GM06990 (cell line): Measurements from ENCODE around the gene ZNF700.
A peak's percentile ranks its signal among the peaks of the same experiment; 100 is the strongest.
"Not testable (repeated sequence)": the region's sequence is repeated elsewhere in the genome, so short reads cannot be mapped to it uniquely, and the experiment has no call there.

ENCODE experiments used
- DNase-seq: peaks from one replicate; pipeline ENCODE4 v3.0.0-alpha.2; 2011; ENCODE audit not compliant: insufficient read length; ENCODE audit errors: extremely low read depth
- H3K27me3 ChIP-seq: replicated peaks from 2 replicates; pipeline ENCODE4 v1.6.0; 2011; ENCODE audit warnings: low read length; ENCODE audit not compliant: control insufficient read depth, insufficient read depth
- H3K36me3 ChIP-seq: 2 replicates; pipeline ENCODE4 v1.5.1; 2011; ENCODE audit warnings: low read length; ENCODE audit not compliant: control insufficient read depth, insufficient read depth
- H3K4me3 ChIP-seq: replicated peaks from 2 replicates; pipeline ENCODE4 v1.5.1; 2011; ENCODE audit warnings: low read depth, mild to moderate bottlenecking, control low read depth, low read length
- TF ChIP-seq, protein P1 (sequence below): IDR thresholded peaks from 2 replicates; pipeline ENCODE4 v1.5.1; 2011; ENCODE audit warnings: low read length, control low read depth, mild to moderate bottlenecking, inconsistent platforms; ENCODE audit not compliant: insufficient read depth, poor library complexity, severe bottlenecking

The ZNF700 gene

DNA sequence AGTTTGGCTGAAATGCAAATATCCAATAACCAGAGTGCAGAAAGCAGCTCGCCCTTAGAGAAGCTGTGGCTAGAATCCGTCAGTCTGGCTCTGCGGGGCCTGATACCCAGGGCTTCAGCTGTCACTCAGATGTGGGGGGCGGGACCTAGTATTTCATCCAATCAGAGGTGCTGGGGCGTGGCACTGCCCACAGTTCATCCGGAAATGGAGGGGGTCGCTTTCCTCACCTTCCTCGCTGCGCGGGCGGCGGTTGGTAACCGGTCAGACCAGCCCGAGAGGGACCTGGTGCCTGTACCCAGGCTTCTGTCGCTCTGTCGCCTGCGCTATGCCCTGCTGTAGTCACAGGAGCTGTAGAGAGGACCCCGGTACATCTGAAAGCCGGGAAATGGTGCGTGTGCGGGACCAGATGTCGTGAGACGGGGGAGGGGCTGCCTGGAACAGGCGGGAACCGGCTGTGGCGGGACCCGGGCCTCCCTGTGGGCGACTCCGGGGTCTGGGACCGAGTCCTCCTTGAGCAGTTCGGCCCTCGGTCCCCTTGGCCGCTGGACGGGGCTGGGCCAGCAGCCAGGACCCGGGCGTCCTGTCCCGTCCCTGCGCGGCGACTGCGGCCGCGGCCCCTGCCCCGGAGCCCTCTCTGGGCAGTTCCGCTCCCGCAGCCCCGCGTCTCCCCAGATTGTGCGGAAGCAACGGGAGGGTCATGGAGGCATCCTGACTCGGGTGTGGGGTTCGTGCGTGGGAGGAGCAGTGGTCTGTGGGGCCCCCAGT is at the start of gene ZNF700:
ZNF700 (plus strand) TSS at position 222 of the 765 bp plus-strand sequence; CDS start at position 326, 104 bp downstream.
- TF ChIP-seq, protein P1, sequence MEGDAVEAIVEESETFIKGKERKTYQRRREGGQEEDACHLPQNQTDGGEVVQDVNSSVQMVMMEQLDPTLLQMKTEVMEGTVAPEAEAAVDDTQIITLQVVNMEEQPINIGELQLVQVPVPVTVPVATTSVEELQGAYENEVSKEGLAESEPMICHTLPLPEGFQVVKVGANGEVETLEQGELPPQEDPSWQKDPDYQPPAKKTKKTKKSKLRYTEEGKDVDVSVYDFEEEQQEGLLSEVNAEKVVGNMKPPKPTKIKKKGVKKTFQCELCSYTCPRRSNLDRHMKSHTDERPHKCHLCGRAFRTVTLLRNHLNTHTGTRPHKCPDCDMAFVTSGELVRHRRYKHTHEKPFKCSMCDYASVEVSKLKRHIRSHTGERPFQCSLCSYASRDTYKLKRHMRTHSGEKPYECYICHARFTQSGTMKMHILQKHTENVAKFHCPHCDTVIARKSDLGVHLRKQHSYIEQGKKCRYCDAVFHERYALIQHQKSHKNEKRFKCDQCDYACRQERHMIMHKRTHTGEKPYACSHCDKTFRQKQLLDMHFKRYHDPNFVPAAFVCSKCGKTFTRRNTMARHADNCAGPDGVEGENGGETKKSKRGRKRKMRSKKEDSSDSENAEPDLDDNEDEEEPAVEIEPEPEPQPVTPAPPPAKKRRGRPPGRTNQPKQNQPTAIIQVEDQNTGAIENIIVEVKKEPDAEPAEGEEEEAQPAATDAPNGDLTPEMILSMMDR: no peak
- H3K4me3 ChIP-seq: peak within 1 kb of the TSS; percentile 88
- DNase-seq: peak; percentile 89

DNA sequence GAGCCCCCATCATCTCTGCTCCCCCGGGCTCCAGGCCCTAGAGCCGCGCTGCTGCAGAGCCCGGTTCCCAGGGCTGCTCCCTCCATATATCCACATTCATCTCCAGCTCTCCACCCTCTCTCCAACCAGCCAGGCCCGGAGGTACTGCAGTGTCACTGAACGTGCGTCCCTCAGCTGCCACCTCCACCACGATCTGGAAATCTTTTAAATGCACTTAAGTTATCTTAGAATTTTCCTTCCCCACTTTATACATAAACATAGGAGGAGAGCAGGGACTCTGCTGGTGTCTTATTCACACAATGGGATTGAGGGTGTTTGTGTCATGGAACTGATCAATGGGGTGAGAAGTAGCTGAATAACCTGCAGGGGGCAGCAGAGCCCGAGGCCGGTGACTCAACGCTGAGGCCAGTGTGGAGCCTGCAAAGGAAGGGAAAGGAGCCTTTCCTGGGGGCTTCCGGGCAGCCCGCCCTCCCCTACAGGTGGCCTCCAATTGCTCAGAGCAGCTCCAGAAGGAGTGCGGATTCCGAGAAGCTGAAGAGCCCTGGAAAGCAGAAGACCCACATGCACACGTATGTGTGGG is 45.1 kb upstream of the ZNF700 start:
- DNase-seq: peak; percentile 21
- not testable (repeated sequence) for H3K4me3 ChIP-seq, H3K27me3 ChIP-seq, H3K36me3 ChIP-seq

More for the DNA sequence above, at the start of gene ZNF700:
- Histone ChIP-seq H3K27me3 (no peaks in the 10 kb centered on the region), H3K36me3 (no peaks in the 10 kb centered on the region)

DNA sequence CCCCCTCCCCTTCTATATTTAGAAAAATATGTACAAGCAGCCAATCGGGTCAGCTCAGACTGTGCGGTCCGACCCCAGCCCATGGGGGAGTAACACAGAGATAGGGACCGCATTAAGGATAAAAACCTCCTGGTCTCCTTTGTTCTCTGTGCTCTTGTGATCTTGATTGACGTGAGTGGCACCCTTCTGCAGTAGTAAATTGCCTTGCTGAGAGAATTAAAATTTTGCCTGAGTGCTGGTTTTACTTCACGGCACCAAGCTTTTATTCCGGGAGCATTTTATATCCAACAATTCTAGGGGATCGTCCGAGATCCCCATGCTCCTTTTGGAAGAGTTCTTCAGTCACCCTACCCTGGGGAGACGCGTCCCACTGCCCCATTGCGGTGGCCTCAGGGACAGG is 44.3 kb upstream of the ZNF700 start:
- H3K4me3 ChIP-seq: no peak overlapping the region
- no peaks in the 10 kb centered on the region for H3K27me3 ChIP-seq
- no peaks in the 10 kb centered on the region for H3K36me3 ChIP-seq
- DNase-seq: no peak
- TF ChIP-seq, protein P1: no peak

DNA sequence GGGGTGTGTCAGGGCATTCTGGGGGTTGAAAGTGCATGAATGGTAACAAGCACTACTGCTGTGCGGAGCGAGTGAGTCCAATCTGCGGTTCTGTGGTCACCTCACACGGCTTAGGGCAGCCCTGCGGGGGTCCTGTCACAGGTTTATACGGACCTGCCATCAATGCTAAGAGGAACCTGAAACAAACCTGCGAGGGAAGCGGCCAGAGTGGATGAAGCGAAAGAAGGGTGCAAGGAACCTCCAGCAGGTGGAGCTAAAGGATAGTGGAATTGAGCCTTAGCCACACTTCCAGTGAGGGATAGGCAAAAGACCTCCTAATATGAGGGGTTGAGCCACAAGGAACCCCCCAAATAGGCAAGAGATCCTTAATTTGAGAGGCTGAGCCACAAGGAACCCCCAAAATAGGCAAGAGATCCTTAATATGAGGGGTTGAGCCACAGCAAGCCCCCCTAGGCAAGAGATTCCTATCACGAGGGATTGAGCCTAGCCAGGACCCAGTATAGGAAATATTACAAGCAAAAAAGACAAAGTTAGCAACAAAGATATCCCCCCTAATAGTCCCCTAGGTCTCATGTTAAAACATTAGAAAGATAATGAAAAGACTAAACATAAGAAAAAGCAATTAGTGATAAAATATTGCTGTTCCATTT is 43.6 kb upstream of the ZNF700 start:
- TF ChIP-seq, protein P1: peak; percentile 64
- peak; percentile 28 for DNase-seq
- Histone ChIP-seq H3K4me3 (no peak overlapping the region), H3K36me3 (no peaks in the 10 kb centered on the region), H3K27me3 (no peaks in the 10 kb centered on the region)

DNA sequence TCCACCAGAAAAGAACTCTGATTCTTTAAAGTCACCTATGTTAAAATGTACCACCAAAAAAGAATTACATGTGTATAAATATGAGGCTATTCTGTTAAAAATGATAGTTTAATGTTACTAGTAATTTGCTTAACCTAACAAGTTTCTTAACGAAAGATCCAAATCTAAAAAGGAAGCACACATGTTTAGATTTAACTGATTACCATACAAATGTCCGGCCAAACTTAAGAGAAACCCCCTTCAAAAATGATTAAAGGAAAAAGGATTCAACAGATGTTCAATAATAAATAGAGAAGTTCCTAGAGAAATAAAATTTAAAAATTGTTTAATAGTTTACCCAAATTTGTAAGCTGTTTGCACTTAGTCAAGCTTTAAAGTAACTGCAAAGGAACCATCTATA is 42.3 kb upstream of the ZNF700 start:
- TF ChIP-seq, protein P1: no peak
- no peak overlapping the region for H3K4me3 ChIP-seq
- H3K36me3 ChIP-seq: no peaks in the 10 kb centered on the region
- H3K27me3 ChIP-seq: no peaks in the 10 kb centered on the region
- DNase-seq: no peak

DNA sequence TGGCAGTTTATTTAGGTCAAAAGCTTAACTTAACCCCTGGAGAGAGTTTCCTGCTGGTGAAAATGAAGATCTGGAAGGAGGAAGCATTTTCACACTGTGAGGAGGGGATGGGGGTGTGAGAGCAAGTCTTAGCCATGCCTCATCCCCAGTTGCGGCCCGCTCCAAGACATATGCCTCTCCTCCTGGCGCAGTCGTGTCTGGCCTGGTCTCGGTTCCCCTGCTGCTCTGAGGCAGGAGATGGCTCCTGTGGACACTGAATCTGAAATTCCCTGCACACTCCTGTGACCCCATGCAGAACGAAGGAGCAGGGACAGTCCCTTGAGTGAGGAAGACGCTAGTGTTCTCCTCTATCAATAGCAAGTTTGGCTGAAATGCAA is 37.7 kb upstream of the ZNF700 start:
- no peaks in the 10 kb centered on the region for H3K36me3 ChIP-seq
- TF ChIP-seq, protein P1: no peak
- peak overlapping the region; percentile 79 for H3K4me3 ChIP-seq
- DNase-seq: no peak
- H3K27me3 ChIP-seq: no peaks in the 10 kb centered on the region
